GM23248 (cell line): ENCODE data around the gene C11orf16.

Source experiments
- EZH2 ChIP-seq: fragments of 200-600 bp; sonication (generic); IDR thresholded peaks from 2 replicates; pipeline ENCODE4 v1.6.1; 2018; ENCODE audit warnings: antibody characterized with exemption, mild to moderate bottlenecking; ENCODE audit not compliant: insufficient read depth, poor library complexity, severe bottlenecking
- EZH2phosphoT487 ChIP-seq: fragments of 200-600 bp; sonication (generic); IDR thresholded peaks from 2 replicates; pipeline ENCODE4 v1.6.1; 2018; ENCODE audit warnings: antibody characterized with exemption, moderate library complexity, mild to moderate bottlenecking, low read depth; ENCODE audit not compliant: insufficient read depth

DNA sequence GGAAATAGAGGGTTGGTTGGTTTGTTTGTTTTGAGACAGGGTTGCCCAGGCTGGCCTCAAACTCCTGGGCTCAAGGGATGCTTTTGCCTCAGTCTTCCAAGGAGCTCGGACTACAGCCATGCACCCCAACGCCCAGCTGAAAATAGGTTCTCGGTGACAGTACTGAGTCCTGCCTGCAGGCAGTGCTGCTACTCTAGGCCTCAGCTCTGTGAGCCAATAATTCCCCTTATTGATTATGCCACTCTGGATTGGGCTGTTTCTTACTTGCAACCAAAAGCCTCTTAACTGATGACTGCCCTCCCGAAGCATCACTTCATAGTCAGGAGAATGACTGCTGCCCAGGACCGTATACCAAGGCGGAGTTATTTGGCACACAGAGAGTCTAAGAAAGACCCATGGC is 1.2 kb upstream of the C11orf16 start:
- TF ChIP-seq EZH2, result no peak
- TF ChIP-seq EZH2phosphoT487, result no peak
